H1 (cell line): ENCODE measurements around the gene PLIN4. TPM values are rescaled to one million over a fixed set of nuclear protein-coding genes. Genes with fewer than 3 reads are reported as not detected.

Experiments used
- CTCF ChIA-PET: fragments of 300-600 bp; sonication (Branson Sonifier 250); formaldehyde crosslinking; loops from one replicate; lab custom pipeline; 2021; ENCODE audit not compliant: partially characterized antibody; lab: Charles Lee
- POLR2A ChIA-PET: fragments of 300-600 bp; sonication (Branson Sonifier 250); formaldehyde crosslinking; loops from one replicate; lab custom pipeline; 2021; ENCODE audit warnings: inconsistent platforms; ENCODE audit not compliant: partially characterized antibody; lab: Charles Lee
- DNase-seq, 2 experiments: peaks; one replicate each; pipeline versions ENCODE4 v3.0.0 to v3.0.0-alpha.2; 2010 to 2022; ENCODE audit warnings: low spot score in 2 of 2, low read depth in 1 of 2, mixed read lengths in 1 of 2
- FAIRE-seq: peaks from 2 replicates; lab custom pipeline; 2011; peaks lifted over from hg19 to GRCh38; lab: Jason Lieb, UNC
- H2AFZ ChIP-seq: 2 replicates; pipeline ENCODE4 v1.8.1; 2012; ENCODE audit warnings: low read length, inconsistent platforms
- H2AK5ac ChIP-seq: 2 replicates; pipeline ENCODE4 v1.6.1; 2013; ENCODE audit warnings: low read depth, low read length
- H2BK120ac ChIP-seq: replicated peaks from 2 replicates; pipeline ENCODE3; 2013; ENCODE audit warnings: low read depth, low read length, inconsistent platforms
- H2BK12ac ChIP-seq: 2 replicates; pipeline ENCODE4 v1.6.1; 2013; ENCODE audit warnings: low read depth, low read length
- H2BK15ac ChIP-seq: 2 replicates; pipeline ENCODE4 v1.6.1; 2013; ENCODE audit warnings: low read length
- H2BK20ac ChIP-seq: 2 replicates; pipeline ENCODE4 v1.6.1; 2013; ENCODE audit warnings: low read length
- H2BK5ac ChIP-seq: 2 replicates; pipeline ENCODE4 v1.6.1; 2013; ENCODE audit warnings: low read depth, low read length
- H3K14ac ChIP-seq: 2 replicates; pipeline ENCODE4 v1.6.1; 2013; ENCODE audit warnings: inconsistent platforms; ENCODE audit not compliant: insufficient read length
- H3K18ac ChIP-seq: 2 replicates; pipeline ENCODE4 v1.6.1; 2013; ENCODE audit warnings: low read length; ENCODE audit errors: extremely low read depth
- H3K23ac ChIP-seq: 2 replicates; pipeline ENCODE4 v1.6.1; 2013; ENCODE audit warnings: inconsistent platforms; ENCODE audit not compliant: insufficient read length
- H3K23me2 ChIP-seq: 2 replicates; pipeline ENCODE4 v1.6.1; 2013; ENCODE audit warnings: low read depth, low read length
- H3K27ac ChIP-seq: 2 replicates; pipeline ENCODE4 v1.6.1; 2011; ENCODE audit warnings: low read depth, low read length, inconsistent platforms
- H3K27me3 ChIP-seq, 4 experiments: replicated peaks in 1 of 4; 1 replicate in 1 of 4; 2 replicates in 3 of 4; pipeline versions ENCODE4 v1.6.1 to v1.8.1; 2011 to 2013; ENCODE audit warnings: low read length in 3 of 4, mild to moderate bottlenecking in 3 of 4, inconsistent platforms in 2 of 4, mixed read lengths in 2 of 4, moderate library complexity in 1 of 4; ENCODE audit not compliant: control insufficient read depth in 3 of 4, insufficient read depth in 3 of 4; ENCODE audit errors: extremely low read depth in 1 of 4
- H3K36me3 ChIP-seq, 4 experiments: 2 replicates each; pipeline versions ENCODE4 v1.6.1 to v1.8.1; 2011 to 2013; ENCODE audit warnings: mild to moderate bottlenecking in 4 of 4, low read length in 3 of 4, moderate library complexity in 2 of 4, control low read depth in 1 of 4, inconsistent platforms in 1 of 4; ENCODE audit not compliant: insufficient read depth in 4 of 4, control insufficient read depth in 2 of 4
- H3K4ac ChIP-seq: replicated peaks from 2 replicates; pipeline ENCODE3; 2013; ENCODE audit warnings: low read length, low read depth, mixed read lengths, inconsistent platforms; ENCODE audit not compliant: insufficient read length
- H3K4me1 ChIP-seq, 4 experiments: replicated peaks in 1 of 4; 1 replicate in 1 of 4; 2 replicates in 3 of 4; pipeline versions ENCODE4 v1.6.1 to v1.8.1; 2011 to 2013; ENCODE audit warnings: low read length in 3 of 4, inconsistent platforms in 2 of 4, mixed read lengths in 1 of 4; ENCODE audit not compliant: insufficient read depth in 4 of 4, control insufficient read depth in 3 of 4
- H3K4me2 ChIP-seq, 2 experiments: 2 replicates each; pipeline versions ENCODE4 v1.6.1 to v1.8.1; 2011 to 2013; ENCODE audit warnings: low read depth in 2 of 2, low read length in 2 of 2, control low read depth in 1 of 2, inconsistent platforms in 1 of 2, mild to moderate bottlenecking in 1 of 2; ENCODE audit not compliant: insufficient read depth in 1 of 2
- H3K4me3 ChIP-seq, 4 experiments: fragments of 200-600, 300-600 bp in 1 of 4; sonication (generic), shearing (Covaris generic), sonication (Bioruptor Twin) in 1 of 4; 2 replicates each; pipeline versions ENCODE4 v1.5.1 to v1.8.1; 2011 to 2016; ENCODE audit warnings: low read length in 4 of 4, low read depth in 3 of 4, control low read depth in 2 of 4, inconsistent platforms in 2 of 4, mild to moderate bottlenecking in 2 of 4, mixed read lengths in 1 of 4, moderate library complexity in 1 of 4; ENCODE audit not compliant: insufficient read depth in 2 of 4; ENCODE audit errors: extremely low read depth in 1 of 4
- H3K56ac ChIP-seq: replicated peaks from 2 replicates; pipeline ENCODE3; 2013; ENCODE audit warnings: low read depth, mild to moderate bottlenecking, mixed read lengths, low read length, inconsistent platforms; ENCODE audit not compliant: insufficient read length
- H3K79me1 ChIP-seq: 2 replicates; pipeline ENCODE4 v1.6.1; 2013; ENCODE audit warnings: low read depth, low read length, control low read depth
- H3K79me2 ChIP-seq, 2 experiments: 2 replicates each; pipeline versions ENCODE4 v1.6.1 to v1.8.1; 2012 to 2013; ENCODE audit warnings: low read length in 2 of 2, mild to moderate bottlenecking in 2 of 2, inconsistent platforms in 1 of 2; ENCODE audit not compliant: insufficient read depth in 2 of 2, control insufficient read depth in 1 of 2
- H3K9ac ChIP-seq, 4 experiments: replicated peaks in 1 of 4; 1 replicate in 1 of 4; 2 replicates in 3 of 4; pipeline versions ENCODE4 v1.6.1 to v1.8.1; 2011 to 2013; ENCODE audit warnings: low read depth in 3 of 4, low read length in 3 of 4, control low read depth in 2 of 4, mild to moderate bottlenecking in 2 of 4, moderate library complexity in 2 of 4, inconsistent platforms in 1 of 4; ENCODE audit errors: extremely low read depth in 1 of 4
- H3K9me3 ChIP-seq, 2 experiments: 2 replicates each; pipeline versions ENCODE4 v1.6.1 to v1.8.1; 2012 to 2013; ENCODE audit warnings: mild to moderate bottlenecking in 2 of 2, moderate library complexity in 2 of 2, control low read depth in 1 of 2, inconsistent platforms in 1 of 2, low read depth in 1 of 2, low read length in 1 of 2, mixed read lengths in 1 of 2; ENCODE audit not compliant: insufficient read depth in 2 of 2
- H4K20me1 ChIP-seq, 2 experiments: replicated peaks in 1 of 2; 2 replicates each; pipeline versions ENCODE3 to v1.8.1; 2011 to 2013; ENCODE audit warnings: inconsistent platforms in 2 of 2, low read length in 2 of 2, mild to moderate bottlenecking in 1 of 2; ENCODE audit not compliant: insufficient read depth in 2 of 2, control insufficient read depth in 1 of 2
- H4K5ac ChIP-seq: 2 replicates; pipeline ENCODE4 v1.6.1; 2013; ENCODE audit warnings: low read length, low read depth, mixed read lengths, inconsistent platforms; ENCODE audit not compliant: insufficient read length
- H4K8ac ChIP-seq: 2 replicates; pipeline ENCODE4 v1.8.0; 2013; ENCODE audit warnings: mild to moderate bottlenecking, moderate library complexity, low read length, inconsistent platforms; ENCODE audit not compliant: insufficient read depth; ENCODE audit errors: extremely low read depth
- H4K91ac ChIP-seq: replicated peaks from 2 replicates; pipeline ENCODE3; 2013; ENCODE audit warnings: low read length, mixed read lengths, inconsistent platforms; ENCODE audit not compliant: insufficient read length
- ASH2L ChIP-seq: fragments of 200-600, 300-600 bp; sonication (generic); IDR thresholded peaks from one replicate; pipeline ENCODE4 v1.7.1; 2017; ENCODE audit warnings: low read length
- CREB1 ChIP-seq: IDR thresholded peaks from 2 replicates; pipeline ENCODE4 v1.6.1; 2012; ENCODE audit warnings: inconsistent platforms
- CTBP2 ChIP-seq: IDR thresholded peaks from 2 replicates; pipeline ENCODE4 v1.7.0; 2011; ENCODE audit warnings: borderline replicate concordance, mild to moderate bottlenecking, moderate library complexity, mixed read lengths, low read length; ENCODE audit not compliant: insufficient read depth, insufficient read length
- EGR1 ChIP-seq: IDR thresholded peaks from 2 replicates; pipeline ENCODE4 v1.6.1; 2011; ENCODE audit warnings: low read depth, low read length, borderline replicate concordance
- EP300 ChIP-seq, 2 experiments: IDR thresholded peaks; 1 replicate in 1 of 2; 2 replicates in 1 of 2; pipeline ENCODE4 v1.6.1; 2011 to 2012; ENCODE audit warnings: low read depth in 2 of 2, low read length in 2 of 2, mild to moderate bottlenecking in 2 of 2, borderline replicate concordance in 1 of 2, inconsistent platforms in 1 of 2, moderate library complexity in 1 of 2
- POLR2AphosphoS5 ChIP-seq: IDR thresholded peaks from 2 replicates; pipeline ENCODE4 v1.6.1; 2011; ENCODE audit warnings: low read depth, low read length
- POU5F1 ChIP-seq: IDR thresholded peaks from 2 replicates; pipeline ENCODE4 v1.6.1; 2011; ENCODE audit warnings: low read depth, mild to moderate bottlenecking, low read length, moderate library complexity
- RBBP5 ChIP-seq: IDR thresholded peaks from 2 replicates; pipeline ENCODE4 v1.7.1; 2012; ENCODE audit warnings: low read depth, mild to moderate bottlenecking, inconsistent platforms, low read length, moderate library complexity, borderline replicate concordance
- RNF2 ChIP-seq: fragments of 200-900, 300-1000 bp; sonication (generic); IDR thresholded peaks from 2 replicates; pipeline ENCODE4 v1.7.1; 2016; ENCODE audit warnings: borderline replicate concordance, low read depth, mild to moderate bottlenecking, antibody characterized with exemption, low read length; ENCODE audit not compliant: poor library complexity, severe bottlenecking; ENCODE audit errors: missing control alignments
- SP1 ChIP-seq: IDR thresholded peaks from 2 replicates; pipeline ENCODE4 v1.6.1; 2011; ENCODE audit warnings: low read depth, low read length
- TAF1 ChIP-seq: IDR thresholded peaks from 2 replicates; pipeline ENCODE4 v1.6.1; 2011; ENCODE audit warnings: mild to moderate bottlenecking, low read depth, low read length
- TBP ChIP-seq: IDR thresholded peaks from 2 replicates; pipeline ENCODE4 v1.6.1; 2011; ENCODE audit warnings: low read depth, low read length, improper control_type of control experiment
- TCF12 ChIP-seq: IDR thresholded peaks from 2 replicates; pipeline ENCODE4 v1.6.1; 2011; ENCODE audit warnings: low read depth, mild to moderate bottlenecking, low read length
- YY1 ChIP-seq: IDR thresholded peaks from 2 replicates; pipeline ENCODE4 v1.6.1; 2011; ENCODE audit warnings: low read depth, mild to moderate bottlenecking, low read length
- ZNF274 ChIP-seq: IDR thresholded peaks from 2 replicates; pipeline ENCODE4 v1.7.0; 2012; ENCODE audit warnings: low read length, borderline replicate concordance; ENCODE audit errors: extremely low read depth
- WGBS, 2 experiments: shearing (Covaris generic) in 1 of 2; methylation state at CpG; one replicate each; pipeline versions ENCODE4 v1.1.6 to v1.1.7; 2013 to 2015; ENCODE audit warnings: low lambda C conversion rate in 2 of 2, mixed read lengths in 2 of 2, inconsistent platforms in 1 of 2, low coverage in 1 of 2, missing lambda C conversion rate in 1 of 2; ENCODE audit not compliant: insufficient replicate concordance in 2 of 2, insufficient coverage in 1 of 2, insufficient read length in 1 of 2; ENCODE audit errors: extremely low coverage in 1 of 2, missing lambda C conversion rate in 1 of 2; 5-methylcytosine and 5-hydroxymethylcytosine counted together
- polyA plus RNA-seq, 7 experiments: library from polyadenylated mRNA; depleted of rRNA in 3 of 7; stranded (reverse) in 5 of 7; unstranded in 2 of 7; fragments of >200 nt in 5 of 7; fragments of 200-250 nt in 2 of 7; gene quantifications; 1 replicate in 5 of 7; 2 replicates in 1 of 7; 4 replicates in 1 of 7; pipeline versions ENCODE4 v1.2.1 to v1.2.3, GENCODE V29; 2011 to 2013; ENCODE audit warnings: missing spikeins in 2 of 7, mixed read lengths in 2 of 7
- total RNA-seq: library from RNA; stranded (reverse); fragmentation: NEBNext Ultra II Directional; extraction: Animal tissue kit (Norgen Biotek cat#: 25700); gene quantifications from 2 replicates; pipeline ENCODE4 v1.2.1, GENCODE V29; 2021

The PLIN4 gene
- total and polyA plus RNA-seq, 2 of the 8 experiments (the other 6 are each of a cell fraction or from before 2014, with no cell fraction given): 0.35 to 0.45 TPM

DNA sequence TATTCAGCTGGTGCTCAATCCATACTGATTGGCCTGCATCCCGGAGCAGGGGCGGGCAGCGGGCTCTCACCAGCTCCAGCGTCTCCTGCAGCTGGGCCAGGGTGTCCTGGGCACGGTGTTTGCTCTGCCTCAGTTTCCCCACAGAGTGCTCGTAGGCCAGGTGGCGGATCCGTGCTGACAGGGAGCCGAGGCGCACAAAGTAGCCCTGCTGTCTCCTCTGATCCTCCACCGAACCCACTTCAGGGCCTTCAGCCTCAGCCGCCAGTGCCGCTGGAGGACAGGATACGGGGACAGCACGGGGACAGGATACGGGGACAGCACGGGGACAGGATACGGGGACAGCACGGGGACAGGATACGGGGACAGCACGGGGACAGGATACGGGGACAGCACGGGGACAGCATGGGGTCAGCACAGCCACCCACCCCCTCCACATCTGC is 7.3 kb upstream of the PLIN4 start:
- no peaks in the 10 kb centered on the region for H3K9me3 ChIP-seq
- H3K4me1 ChIP-seq: no peaks in the 10 kb centered on the region; a peak in 2 of 7 replicates
- H2AK5ac ChIP-seq: no peak overlapping the region
- TF ChIP-seq YY1 (no peak), TCF12 (no peak), ZNF274 (no peak), EP300 (IDR thresholded peaks at IDR 0.05; ENCODE audit: borderline replicate concordance in 1 of 2, low read depth in 2 of 2, low read length in 2 of 2) (no peak), TAF1 (no peak), CTBP2 (no peak), POU5F1 (no peak), ASH2L (no peak), SP1 (no peak), CREB1 (no peak), RBBP5 (no peak), RNF2 (no peak), EGR1 (no peak), POLR2AphosphoS5 (no peak), TBP (no peak)
- TF ChIP-seq, all 59 proteins: peak for 0
- Histone ChIP-seq H4K91ac (no peak overlapping the region), H4K8ac (no peak overlapping the region), H3K18ac (no peak overlapping the region), H3K79me1 (no peaks in the 10 kb centered on the region), H3K36me3 (no peaks in the 10 kb centered on the region), H4K5ac (no peak overlapping the region), H2BK20ac (no peak overlapping the region), H3K4ac (no peak overlapping the region), H2AFZ (no peak overlapping the region), H3K23ac (no peak overlapping the region), H2BK15ac (no peak overlapping the region), H2BK12ac (no peak overlapping the region), H2BK120ac (no peak overlapping the region), H4K20me1 (no peaks in the 10 kb centered on the region), H3K4me3 (no peak overlapping the region), H3K27ac (no peak overlapping the region), H3K23me2 (no peaks in the 10 kb centered on the region), H3K4me2 (no peak overlapping the region), H3K27me3 (peaks cover 0 to 10% (median 5%) of the 10 kb centered on the region in 4 experiments; a peak in 3 of 7 replicates), H3K14ac (no peak overlapping the region), H2BK5ac (no peak overlapping the region), H3K9ac (no peak overlapping the region), H3K79me2 (no peaks in the 10 kb centered on the region), H3K56ac (no peak overlapping the region)
- WGBS, 2 experiments: 90% methylated on average over 22 of the region's 23 CpGs; no CpG with 5 or more reads in 1 of the 2 experiments
- CTCF ChIA-PET: interaction anchor here (0.6 to 8.9 kb wide), 36 partner anchors 10 to 514 kb away, joined by 3 to 174 read pairs (median 5); partner anchors contain the start of genes CHAF1A, LRG1, PLIN4 and PLIN5
- no peak for DNase-seq
- POLR2A ChIA-PET: interaction anchor here (0.7 to 3.4 kb wide), 4 partner anchors 9 to 259 kb away, joined by 3 to 23 read pairs (median 4); partner anchors contain the start of gene PLIN5
- FAIRE-seq: no peak
